Peyer's patch (tissue), 4 donors: ENCODE data around the gene CDC27.
"Not testable (repeated sequence)": the region's sequence is repeated elsewhere in the genome, so short reads cannot be mapped to it uniquely, and the experiment has no call there.

Experiments used
- POLR2A ChIP-seq, 2 donors: fragments of 450-650 bp; IDR thresholded peaks; one replicate each; pipeline ENCODE4 v1.5.1; 2017; ENCODE audit warnings: antibody characterized with exemption in 2 of 2, mild to moderate bottlenecking in 2 of 2, moderate library complexity in 2 of 2
- TF ChIP-seq, protein P1 (sequence below), 6 experiments: fragments of 450-650 bp in 4 of 6; fragments of 200-600 bp in 2 of 6; sonication (generic) in 1 of 6; IDR thresholded peaks; one replicate each; pipeline ENCODE4 v1.5.1; 2017 to 2019; ENCODE audit warnings: antibody characterized with exemption in 6 of 6, mild to moderate bottlenecking in 3 of 6, moderate library complexity in 1 of 6

- TF ChIP-seq, protein P1, sequence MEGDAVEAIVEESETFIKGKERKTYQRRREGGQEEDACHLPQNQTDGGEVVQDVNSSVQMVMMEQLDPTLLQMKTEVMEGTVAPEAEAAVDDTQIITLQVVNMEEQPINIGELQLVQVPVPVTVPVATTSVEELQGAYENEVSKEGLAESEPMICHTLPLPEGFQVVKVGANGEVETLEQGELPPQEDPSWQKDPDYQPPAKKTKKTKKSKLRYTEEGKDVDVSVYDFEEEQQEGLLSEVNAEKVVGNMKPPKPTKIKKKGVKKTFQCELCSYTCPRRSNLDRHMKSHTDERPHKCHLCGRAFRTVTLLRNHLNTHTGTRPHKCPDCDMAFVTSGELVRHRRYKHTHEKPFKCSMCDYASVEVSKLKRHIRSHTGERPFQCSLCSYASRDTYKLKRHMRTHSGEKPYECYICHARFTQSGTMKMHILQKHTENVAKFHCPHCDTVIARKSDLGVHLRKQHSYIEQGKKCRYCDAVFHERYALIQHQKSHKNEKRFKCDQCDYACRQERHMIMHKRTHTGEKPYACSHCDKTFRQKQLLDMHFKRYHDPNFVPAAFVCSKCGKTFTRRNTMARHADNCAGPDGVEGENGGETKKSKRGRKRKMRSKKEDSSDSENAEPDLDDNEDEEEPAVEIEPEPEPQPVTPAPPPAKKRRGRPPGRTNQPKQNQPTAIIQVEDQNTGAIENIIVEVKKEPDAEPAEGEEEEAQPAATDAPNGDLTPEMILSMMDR (IDR thresholded peaks at IDR 0.05): not testable (repeated sequence)
- not testable (repeated sequence) for TF ChIP-seq POLR2A (IDR thresholded peaks at IDR 0.05)
Measured at GRCh38 chr17:47180988-47181387, 8.1 kb downstream of the CDC27 start.
